HG03457 (cell line): Measurements from ENCODE around the gene CYP2R1.
"Not testable (repeated sequence)": the region's sequence is repeated elsewhere in the genome, so short reads cannot be mapped to it uniquely, and the experiment has no call there.

ENCODE experiments used
- ATAC-seq: cut with Tn5 transposase; IDR thresholded peaks from one replicate; pipeline ENCODE4 v1.9.1; 2021; ENCODE audit warnings: moderate number of reproducible peaks; ENCODE audit not compliant: unreplicated experiment

CYP2R1 gene

GRCh38 chr11:14892577-14892976 is 546 bp upstream of the CYP2R1 start:
- no peak for ATAC-seq

GRCh38 chr11:14891143-14892035 is 642 bp downstream of the CYP2R1 start:
- ATAC-seq, result peak; percentile 41

GRCh38 chr11:14886513-14886912 is 5.5 kb downstream of the CYP2R1 start:
- no peak for ATAC-seq

- no peak for ATAC-seq
These were observed 7.3 kb downstream of the CYP2R1 start for GRCh38 chr11:14884667-14885273.

GRCh38 chr11:14883683-14884082 is 8.3 kb downstream of the CYP2R1 start:
- ATAC-seq, result not testable (repeated sequence)

- ATAC-seq, result no peak
These were observed 9.8 kb downstream of the CYP2R1 start for GRCh38 chr11:14882196-14882595.

GRCh38 chr11:14881576-14882193 is 10.3 kb downstream of the CYP2R1 start:
- ATAC-seq, result no peak

- ATAC-seq, result no peak
These were observed 16.9 kb downstream of the CYP2R1 start for GRCh38 chr11:14875163-14875562.

- no peak for ATAC-seq
These were observed 18.4 kb downstream of the CYP2R1 start for GRCh38 chr11:14873632-14874031.

GRCh38 chr11:14872032-14872431 is 20.0 kb downstream of the CYP2R1 start:
- ATAC-seq, result no peak

GRCh38 chr11:14863775-14864174 is 28.3 kb downstream of the CYP2R1 start:
- ATAC-seq, result not testable (repeated sequence)

- no peak for ATAC-seq
These were observed 30.4 kb downstream of the CYP2R1 start for GRCh38 chr11:14861680-14862079.

- ATAC-seq, result no peak
These were observed 31.5 kb downstream of the CYP2R1 start for GRCh38 chr11:14860511-14860910.

- ATAC-seq, result no peak
These were observed 33.6 kb downstream of the CYP2R1 start for GRCh38 chr11:14858404-14858803.

- ATAC-seq, result no peak
These were observed 34.4 kb downstream of the CYP2R1 start for GRCh38 chr11:14857621-14858020.

- no peak for ATAC-seq
These were observed 36.1 kb downstream of the CYP2R1 start for GRCh38 chr11:14855890-14856289.

GRCh38 chr11:14854057-14854456 is 38.0 kb downstream of the CYP2R1 start:
- ATAC-seq, result no peak

GRCh38 chr11:14852571-14853177 is 39.4 kb downstream of the CYP2R1 start:
- ATAC-seq, result no peak

- no peak for ATAC-seq
These were observed 50.0 kb downstream of the CYP2R1 start for GRCh38 chr11:14842002-14842401.

- no peak for ATAC-seq
These were observed 56.2 kb downstream of the CYP2R1 start for GRCh38 chr11:14835496-14836492.
